CD4-positive, alpha-beta T cell treated with Interleukin-4 for 4 hours (primary cell): ENCODE results near the gene FMNL2.

Experiments used
- DNase-seq: peaks from one replicate; pipeline ENCODE4 v3.0.0-alpha.2; 2020

Gene FMNL2

GRCh38 chr2:152594022-152594766, 259.2 kb downstream of the FMNL2 start:
- no peak for DNase-seq

- DNase-seq: no peak
Measured at GRCh38 chr2:152594792-152595191, 259.8 kb downstream of the FMNL2 start.

GRCh38 chr2:152598975-152599759, 264.2 kb downstream of the FMNL2 start:
- DNase-seq: no peak

GRCh38 chr2:152600051-152600657, 265.2 kb downstream of the FMNL2 start:
- DNase-seq: no peak

GRCh38 chr2:152600697-152601096, 265.7 kb downstream of the FMNL2 start:
- DNase-seq: no peak

GRCh38 chr2:152602750-152603149, 267.8 kb downstream of the FMNL2 start:
- no peak for DNase-seq

- DNase-seq: no peak
Measured at GRCh38 chr2:152603166-152603565, 268.2 kb downstream of the FMNL2 start.

GRCh38 chr2:152606081-152606480, 271.1 kb downstream of the FMNL2 start:
- no peak for DNase-seq

GRCh38 chr2:152606941-152607340, 272.0 kb downstream of the FMNL2 start:
- no peak for DNase-seq

- DNase-seq: no peak
Measured at GRCh38 chr2:152607793-152608300, 272.9 kb downstream of the FMNL2 start.

- DNase-seq: no peak
Measured at GRCh38 chr2:152609154-152609553, 274.2 kb downstream of the FMNL2 start.

GRCh38 chr2:152609699-152610098, 274.7 kb downstream of the FMNL2 start:
- no peak for DNase-seq

GRCh38 chr2:152611458-152612231, 276.7 kb downstream of the FMNL2 start:
- peak; percentile 13 for DNase-seq

- no peak for DNase-seq
Measured at GRCh38 chr2:152613235-152613634, 278.3 kb downstream of the FMNL2 start.

- no peak for DNase-seq
Measured at GRCh38 chr2:152615177-152615576, 280.2 kb downstream of the FMNL2 start.

- DNase-seq: no peak
Measured at GRCh38 chr2:152617456-152618192, 282.6 kb downstream of the FMNL2 start.

GRCh38 chr2:152618193-152618564, 283.2 kb downstream of the FMNL2 start:
- DNase-seq: no peak

GRCh38 chr2:152620208-152620607, 285.2 kb downstream of the FMNL2 start:
- no peak for DNase-seq

- DNase-seq: no peak
Measured at GRCh38 chr2:152620985-152621384, 286.0 kb downstream of the FMNL2 start.

GRCh38 chr2:152622219-152622618, 287.2 kb downstream of the FMNL2 start:
- DNase-seq: no peak

GRCh38 chr2:152623076-152623740, 288.2 kb downstream of the FMNL2 start:
- no peak for DNase-seq

GRCh38 chr2:152623775-152624174, 288.8 kb downstream of the FMNL2 start:
- no peak for DNase-seq
